Measurements from ENCODE around the gene GCAT.

DNA sequence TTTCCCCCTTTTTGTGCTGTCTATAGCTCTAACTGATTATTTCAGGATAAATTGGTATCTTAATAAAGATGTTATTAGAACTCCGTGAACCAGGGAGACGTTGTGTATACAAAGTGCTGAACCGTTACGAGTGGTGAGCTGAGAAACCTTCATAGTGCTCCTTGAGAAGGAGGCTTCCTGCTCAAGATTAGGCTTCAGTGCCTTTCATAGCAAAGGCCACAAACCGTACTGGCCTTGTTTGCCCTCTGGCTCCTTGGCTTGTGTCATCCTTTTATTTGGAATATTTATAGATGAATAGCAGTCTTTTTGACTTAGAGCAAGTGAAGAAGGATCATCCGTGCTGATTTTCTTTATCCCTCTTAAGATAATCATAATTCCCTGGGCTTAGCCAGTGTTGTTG lies 57.8 kb downstream of the GCAT start:
- TF ChIP-seq, protein P1, sequence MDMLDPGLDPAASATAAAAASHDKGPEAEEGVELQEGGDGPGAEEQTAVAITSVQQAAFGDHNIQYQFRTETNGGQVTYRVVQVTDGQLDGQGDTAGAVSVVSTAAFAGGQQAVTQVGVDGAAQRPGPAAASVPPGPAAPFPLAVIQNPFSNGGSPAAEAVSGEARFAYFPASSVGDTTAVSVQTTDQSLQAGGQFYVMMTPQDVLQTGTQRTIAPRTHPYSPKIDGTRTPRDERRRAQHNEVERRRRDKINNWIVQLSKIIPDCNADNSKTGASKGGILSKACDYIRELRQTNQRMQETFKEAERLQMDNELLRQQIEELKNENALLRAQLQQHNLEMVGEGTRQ (CRISPR knock-in tag; IDR thresholded peaks at IDR 0.05) = no peak
- TF ChIP-seq, protein P2, sequence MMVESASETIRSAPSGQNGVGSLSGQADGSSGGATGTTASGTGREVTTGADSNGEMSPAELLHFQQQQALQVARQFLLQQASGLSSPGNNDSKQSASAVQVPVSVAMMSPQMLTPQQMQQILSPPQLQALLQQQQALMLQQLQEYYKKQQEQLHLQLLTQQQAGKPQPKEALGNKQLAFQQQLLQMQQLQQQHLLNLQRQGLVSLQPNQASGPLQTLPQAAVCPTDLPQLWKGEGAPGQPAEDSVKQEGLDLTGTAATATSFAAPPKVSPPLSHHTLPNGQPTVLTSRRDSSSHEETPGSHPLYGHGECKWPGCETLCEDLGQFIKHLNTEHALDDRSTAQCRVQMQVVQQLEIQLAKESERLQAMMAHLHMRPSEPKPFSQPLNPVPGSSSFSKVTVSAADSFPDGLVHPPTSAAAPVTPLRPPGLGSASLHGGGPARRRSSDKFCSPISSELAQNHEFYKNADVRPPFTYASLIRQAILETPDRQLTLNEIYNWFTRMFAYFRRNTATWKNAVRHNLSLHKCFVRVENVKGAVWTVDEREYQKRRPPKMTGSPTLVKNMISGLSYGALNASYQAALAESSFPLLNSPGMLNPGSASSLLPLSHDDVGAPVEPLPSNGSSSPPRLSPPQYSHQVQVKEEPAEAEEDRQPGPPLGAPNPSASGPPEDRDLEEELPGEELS (CRISPR knock-in tag; IDR thresholded peaks at IDR 0.05; ENCODE audit: borderline replicate concordance) = no peak
- TF ChIP-seq HMGXB4 (CRISPR knock-in tag; IDR thresholded peaks at IDR 0.05) = no peak
- TF ChIP-seq DNMT1 (IDR thresholded peaks at IDR 0.05) = no peak
- no peak for TF ChIP-seq BHLHE40 (IDR thresholded peaks at IDR 0.05; ENCODE audit: low read length)
